Left ventricle myocardium inferior (tissue), 1 donor: Measurements from ENCODE around the gene FTO. TPM values are rescaled to one million over a fixed set of nuclear protein-coding genes. Genes with fewer than 3 reads are reported as not detected.

ENCODE experiments used
- DNase-seq: peaks from one replicate; pipeline ENCODE4 v3.0.0-alpha.2; 2020
- H3K27ac ChIP-seq: fragments of 200-600 bp; replicated peaks from 2 replicates; pipeline ENCODE4 v1.8.0; 2021
- H3K27me3 ChIP-seq: fragments of 200-600 bp; 2 replicates; pipeline ENCODE4 v1.8.0; 2021; ENCODE audit warnings: low read depth
- H3K36me3 ChIP-seq: fragments of 200-600 bp; 2 replicates; pipeline ENCODE4 v1.8.0; 2021
- H3K4me1 ChIP-seq: fragments of 200-600 bp; 2 replicates; pipeline ENCODE4 v1.8.0; 2021
- H3K4me3 ChIP-seq: fragments of 200-600 bp; 2 replicates; pipeline ENCODE4 v1.8.0; 2021; ENCODE audit warnings: mild to moderate bottlenecking, moderate library complexity
- H3K9me3 ChIP-seq: fragments of 200-600 bp; replicated peaks from 2 replicates; pipeline ENCODE4 v1.8.0; 2021
- intact Hi-C: fragments of 100-400 bp; cut with micrococcal nuclease; formaldehyde crosslinking; loops from one replicate; pipeline ENCODE4 v1.11.0; 2022
- total RNA-seq: library from RNA; stranded (reverse); fragmentation: NEBNext Ultra II Directional; extraction: Animal tissue kit (Norgen Biotek cat#: 25700); gene quantifications from one replicate; pipeline ENCODE4 v1.2.1, GENCODE V29; 2021
- TF ChIP-seq, protein P1 (sequence below): fragments of 200-600 bp; IDR thresholded peaks from 2 replicates; pipeline ENCODE4 v1.8.0; 2021; ENCODE audit warnings: antibody characterized with exemption, mild to moderate bottlenecking, borderline replicate concordance
- donor health status: DM: no; HTN: yes; CAD: no; lungs with severe emphysema.

Gene FTO
- total RNA-seq, 1 donor from 2014 or later = 78.4 TPM

DNA sequence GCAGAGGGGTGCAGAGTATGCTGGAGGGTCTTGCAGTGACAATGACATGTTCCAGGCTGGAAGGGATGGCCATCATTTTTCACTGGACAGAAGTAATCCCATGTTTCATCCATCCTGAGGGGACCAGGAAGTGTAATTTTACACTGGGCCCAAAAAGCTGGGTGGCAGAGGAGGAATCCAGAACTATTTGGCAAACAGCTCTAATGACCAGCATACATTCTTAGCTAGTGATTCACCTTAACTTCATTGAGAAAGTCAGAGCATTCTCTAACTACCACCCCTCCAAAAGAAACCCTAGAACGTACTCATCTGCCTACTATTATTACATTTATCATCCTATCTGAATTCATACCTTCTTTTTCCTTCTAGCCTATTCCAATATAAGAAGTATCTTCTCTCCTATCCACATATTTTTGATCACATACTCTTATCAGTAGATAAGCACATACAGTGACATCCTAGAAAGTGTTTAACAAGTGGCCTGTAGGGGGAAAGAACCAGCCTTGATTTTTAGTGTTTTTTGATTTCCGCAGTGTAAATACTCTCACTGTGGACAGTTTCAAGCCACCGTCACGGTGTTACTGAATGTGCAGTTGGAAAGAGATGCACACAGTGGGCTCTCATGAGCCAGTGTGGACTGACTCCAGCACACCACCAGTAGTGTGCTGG, 118.1 kb downstream of the FTO start:
- Histone ChIP-seq H3K4me1 (peaks cover 41% of the 10 kb centered on the region), H3K9me3 (no peaks in the 10 kb centered on the region), H3K27ac (no peak overlapping the region), H3K4me3 (no peak overlapping the region), H3K36me3 (peaks cover 7% of the 10 kb centered on the region), H3K27me3 (no peaks in the 10 kb centered on the region)
- DNase-seq = no peak
- TF ChIP-seq, protein P1, sequence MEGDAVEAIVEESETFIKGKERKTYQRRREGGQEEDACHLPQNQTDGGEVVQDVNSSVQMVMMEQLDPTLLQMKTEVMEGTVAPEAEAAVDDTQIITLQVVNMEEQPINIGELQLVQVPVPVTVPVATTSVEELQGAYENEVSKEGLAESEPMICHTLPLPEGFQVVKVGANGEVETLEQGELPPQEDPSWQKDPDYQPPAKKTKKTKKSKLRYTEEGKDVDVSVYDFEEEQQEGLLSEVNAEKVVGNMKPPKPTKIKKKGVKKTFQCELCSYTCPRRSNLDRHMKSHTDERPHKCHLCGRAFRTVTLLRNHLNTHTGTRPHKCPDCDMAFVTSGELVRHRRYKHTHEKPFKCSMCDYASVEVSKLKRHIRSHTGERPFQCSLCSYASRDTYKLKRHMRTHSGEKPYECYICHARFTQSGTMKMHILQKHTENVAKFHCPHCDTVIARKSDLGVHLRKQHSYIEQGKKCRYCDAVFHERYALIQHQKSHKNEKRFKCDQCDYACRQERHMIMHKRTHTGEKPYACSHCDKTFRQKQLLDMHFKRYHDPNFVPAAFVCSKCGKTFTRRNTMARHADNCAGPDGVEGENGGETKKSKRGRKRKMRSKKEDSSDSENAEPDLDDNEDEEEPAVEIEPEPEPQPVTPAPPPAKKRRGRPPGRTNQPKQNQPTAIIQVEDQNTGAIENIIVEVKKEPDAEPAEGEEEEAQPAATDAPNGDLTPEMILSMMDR = no peak
- intact Hi-C loops = no loop called here

DNA sequence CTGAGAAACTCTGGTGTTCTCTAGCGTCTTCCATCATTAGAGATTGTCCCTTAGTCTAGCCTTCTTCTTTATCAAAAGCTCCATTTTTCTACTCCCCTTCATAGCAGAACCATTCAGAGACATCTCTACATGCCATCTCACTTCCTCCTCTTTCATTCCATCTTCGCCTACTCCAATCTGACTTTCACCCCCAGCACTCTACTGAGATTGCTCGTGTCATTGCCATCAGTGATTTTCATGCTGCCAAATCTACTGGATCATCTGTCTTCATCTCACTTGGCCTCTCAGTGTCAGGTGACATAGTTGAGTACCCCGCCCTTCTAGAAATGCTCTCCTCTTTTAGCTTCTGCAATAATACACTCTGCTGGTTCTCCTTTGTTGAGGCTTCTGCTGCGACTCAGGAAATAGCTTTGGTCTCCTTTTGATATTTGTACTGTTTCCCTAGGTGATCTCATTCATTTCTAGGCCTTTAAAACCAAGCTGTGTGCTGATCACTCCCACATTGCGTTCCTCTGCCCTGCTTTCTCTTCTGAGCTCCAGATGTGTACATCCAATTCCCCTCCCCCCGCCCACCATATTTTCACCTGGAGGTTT, 119.1 kb downstream of the FTO start:
- TF ChIP-seq, protein P1 = no peak
- no peaks in the 10 kb centered on the region for H3K9me3 ChIP-seq
- intact Hi-C loops = no loop called here
- H3K4me3 ChIP-seq = no peak overlapping the region
- H3K27me3 ChIP-seq = no peaks in the 10 kb centered on the region
- no peak for DNase-seq
- H3K4me1 ChIP-seq = peaks cover 37% of the 10 kb centered on the region
- no peak overlapping the region for H3K27ac ChIP-seq
- H3K36me3 ChIP-seq = peaks cover 7% of the 10 kb centered on the region

DNA sequence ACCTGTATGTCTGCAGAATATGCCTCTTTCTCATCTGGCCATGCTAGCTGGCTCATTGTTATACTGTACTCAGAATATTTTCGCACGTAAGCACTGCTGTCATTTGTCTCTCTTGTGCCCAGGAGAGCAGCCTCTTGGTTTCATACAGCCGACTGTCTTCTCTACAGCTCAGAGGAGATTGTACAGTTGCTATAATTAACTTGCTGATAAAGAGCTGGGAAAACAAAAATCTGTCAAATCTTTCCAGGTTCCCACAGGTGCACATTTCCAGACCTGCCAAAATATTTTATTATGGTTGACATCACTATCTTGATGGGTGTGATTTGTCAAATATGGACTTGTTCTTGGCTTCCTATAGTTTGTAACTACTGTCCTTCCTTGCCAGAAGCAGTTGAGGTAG, 122.7 kb downstream of the FTO start:
- H3K36me3 ChIP-seq = peaks cover 14% of the 10 kb centered on the region
- peaks cover 42% of the 10 kb centered on the region for H3K4me1 ChIP-seq
- no peaks in the 10 kb centered on the region for H3K27me3 ChIP-seq
- intact Hi-C loops = no loop called here
- H3K9me3 ChIP-seq = no peaks in the 10 kb centered on the region
- DNase-seq = no peak
- no peak overlapping the region for H3K4me3 ChIP-seq
- no peak overlapping the region for H3K27ac ChIP-seq
- TF ChIP-seq, protein P1 = no peak

DNA sequence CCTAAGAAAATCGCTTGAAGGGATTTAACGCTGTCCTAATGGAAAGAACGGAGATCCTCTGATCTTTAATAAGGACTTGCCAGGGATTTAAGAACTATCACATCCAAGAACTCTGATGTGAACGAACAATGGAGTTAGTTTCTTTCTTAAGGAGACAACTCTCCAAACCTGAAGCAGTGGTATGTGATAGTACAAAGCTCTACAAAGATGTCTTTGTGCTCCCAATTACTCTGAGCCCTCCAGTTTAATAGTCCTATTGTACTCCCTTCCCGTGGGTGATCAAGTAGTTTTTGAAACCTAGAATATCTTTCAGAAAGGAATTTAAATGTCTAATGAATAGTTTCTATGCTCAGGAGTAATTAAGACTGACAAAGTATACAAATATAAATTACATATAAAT, 123.8 kb downstream of the FTO start:
- TF ChIP-seq, protein P1 = no peak
- H3K4me3 ChIP-seq = no peak overlapping the region
- intact Hi-C loops = no loop called here
- H3K9me3 ChIP-seq = no peaks in the 10 kb centered on the region
- no peak overlapping the region for H3K27ac ChIP-seq
- no peak for DNase-seq
- H3K36me3 ChIP-seq = peaks cover 16% of the 10 kb centered on the region
- H3K27me3 ChIP-seq = no peaks in the 10 kb centered on the region
- H3K4me1 ChIP-seq = peaks cover 34% of the 10 kb centered on the region

DNA sequence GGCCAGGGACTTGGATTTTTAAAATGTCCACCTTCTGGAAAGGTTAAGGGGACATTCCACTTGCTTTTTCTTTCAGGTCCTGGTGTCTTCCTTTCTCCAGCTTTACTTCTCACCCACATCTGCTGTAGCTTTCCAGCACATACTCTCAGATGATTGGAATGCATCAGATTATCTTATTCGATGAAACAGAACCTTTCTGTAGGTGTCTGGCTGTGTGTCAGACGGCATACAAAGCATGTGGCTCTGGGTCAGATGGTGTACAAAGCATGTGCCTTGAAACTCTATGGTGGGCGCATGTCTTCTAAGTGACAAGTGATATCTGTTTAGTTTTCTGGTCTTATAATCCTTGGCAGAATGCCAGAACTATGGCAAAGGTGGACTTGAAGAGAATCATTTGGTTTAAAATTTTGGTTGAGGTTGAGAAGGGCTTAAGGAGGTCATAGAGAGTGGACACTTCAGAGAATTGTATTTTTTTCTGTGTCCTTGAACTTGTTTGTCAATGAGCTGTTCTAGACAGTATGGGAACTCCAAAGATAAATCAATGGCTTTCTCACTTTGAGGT, 125.3 kb downstream of the FTO start:
- TF ChIP-seq, protein P1 = no peak
- Histone ChIP-seq H3K4me1 (peaks cover 26% of the 10 kb centered on the region), H3K27me3 (no peaks in the 10 kb centered on the region), H3K4me3 (no peak overlapping the region), H3K9me3 (no peaks in the 10 kb centered on the region), H3K27ac (no peak overlapping the region), H3K36me3 (peaks cover 26% of the 10 kb centered on the region)
- DNase-seq = no peak
- intact Hi-C loops = no loop called here
